GM19238 (cell line): ENCODE measurements around the gene KLHDC7B.

Source experiments
- DNase-seq: peaks from one replicate; pipeline ENCODE4 v3.0.0; 2011; ENCODE audit warnings: low spot score; ENCODE audit not compliant: insufficient read length

KLHDC7B gene

GRCh38 chr22:50545522-50546325, at the start of gene KLHDC7B:
KLHDC7B (plus strand) TSS chr22:50545899; CDS start chr22:50546244, 345 bp downstream.
- DNase-seq = no peak

- DNase-seq = no peak
These were observed 48.6 kb upstream of the KLHDC7B start for GRCh38 chr22:50497093-50497492.

- peak; percentile 72 for DNase-seq
These were observed 47.3 kb upstream of the KLHDC7B start for GRCh38 chr22:50498322-50498890.

- no peak for DNase-seq
These were observed 45.2 kb upstream of the KLHDC7B start for GRCh38 chr22:50500452-50500851.

- DNase-seq = no peak
These were observed 43.6 kb upstream of the KLHDC7B start for GRCh38 chr22:50502096-50502495.

- no peak for DNase-seq
These were observed 42.8 kb upstream of the KLHDC7B start for GRCh38 chr22:50502628-50503474.

- no peak for DNase-seq
These were observed 42.1 kb upstream of the KLHDC7B start for GRCh38 chr22:50503475-50504145.

- DNase-seq = no peak
These were observed 41.1 kb upstream of the KLHDC7B start for GRCh38 chr22:50504369-50505211.

- no peak for DNase-seq
These were observed 40.4 kb upstream of the KLHDC7B start for GRCh38 chr22:50505276-50505775.

- no peak for DNase-seq
These were observed 39.7 kb upstream of the KLHDC7B start for GRCh38 chr22:50505776-50506610.

- no peak for DNase-seq
These were observed 38.9 kb upstream of the KLHDC7B start for GRCh38 chr22:50506611-50507420.

GRCh38 chr22:50507421-50507990, 38.2 kb upstream of the KLHDC7B start, which contains the start of gene LMF2:
LMF2 (minus strand) TSS chr22:50507702; CDS start chr22:50507675, 27 bp downstream.
- peak; percentile 98 for DNase-seq

- peak; percentile 100 for DNase-seq
These were observed 37.5 kb upstream of the KLHDC7B start, which contains the start of gene NCAPH2 for GRCh38 chr22:50507991-50508884. NCAPH2 (plus strand) TSS chr22:50508224; CDS start chr22:50508338, 114 bp downstream.

- DNase-seq = no peak
These were observed 36.8 kb upstream of the KLHDC7B start for GRCh38 chr22:50508897-50509296.

GRCh38 chr22:50513175-50513574, 32.5 kb upstream of the KLHDC7B start:
- no peak for DNase-seq

GRCh38 chr22:50516068-50516467, 29.6 kb upstream of the KLHDC7B start:
- DNase-seq = no peak

GRCh38 chr22:50516891-50517290, 28.8 kb upstream of the KLHDC7B start:
- DNase-seq = no peak
